Activated T-helper 17 cell treated with anti-CD3 and anti-CD28 coated beads, Interleukin-2, amount 50 U/mL, for 72 hours (primary cell): ENCODE measurements around the gene ITPKB. TPM values are rescaled to one million over a fixed set of nuclear protein-coding genes. Genes with fewer than 3 reads are reported as not detected.
"Not testable (repeated sequence)": the region's sequence is repeated elsewhere in the genome, so short reads cannot be mapped to it uniquely, and the experiment has no call there.

Source experiments
- ATAC-seq: fragments of 150-1000 bp; cut with Tn5 transposase; replicated peaks from 2 replicates; pipeline ENCODE4 v1.10.0; 2021; ENCODE audit warnings: mild to moderate bottlenecking, moderate library complexity
- H3K27ac Mint-ChIP-seq: one replicate; pipeline ENCODE4 v1.8.0; 2022; ENCODE audit warnings: mixed read lengths
- H3K27me3 Mint-ChIP-seq: one replicate; pipeline ENCODE4 v1.8.0; 2022; ENCODE audit warnings: mixed read lengths
- H3K36me3 Mint-ChIP-seq: one replicate; pipeline ENCODE4 v1.8.0; 2022; ENCODE audit warnings: low read depth, mild to moderate bottlenecking, mixed read lengths
- H3K4me1 Mint-ChIP-seq: one replicate; pipeline ENCODE4 v1.8.0; 2022; ENCODE audit warnings: mixed read lengths
- H3K4me3 Mint-ChIP-seq: one replicate; pipeline ENCODE4 v1.8.0; 2022; ENCODE audit warnings: mild to moderate bottlenecking, mixed read lengths
- H3K9me3 Mint-ChIP-seq: one replicate; pipeline ENCODE4 v1.8.0; 2022; ENCODE audit warnings: mixed read lengths
- total RNA-seq, 2 donors: library from RNA; stranded (reverse); gene quantifications; one replicate each; pipeline ENCODE4 v1.2.3, GENCODE V29; 2022

ITPKB gene
- total RNA-seq, 2 donors from 2014 or later, result 30.1 to 39.2 TPM

GRCh38 chr1:226616636-226617035, 122.4 kb downstream of the ITPKB start:
- Mint-ChIP-seq H3K9me3 (no peaks in the 10 kb centered on the region), H3K36me3 (no peaks in the 10 kb centered on the region), H3K4me3 (no peak overlapping the region), H3K27ac (peak overlapping the region; percentile 26), H3K4me1 (no peaks in the 10 kb centered on the region), H3K27me3 (no peaks in the 10 kb centered on the region)
- no peak for ATAC-seq

GRCh38 chr1:226615876-226616275, 123.2 kb downstream of the ITPKB start:
- H3K27ac Mint-ChIP-seq, result no peak overlapping the region
- H3K4me1 Mint-ChIP-seq, result no peaks in the 10 kb centered on the region
- no peaks in the 10 kb centered on the region for H3K36me3 Mint-ChIP-seq
- no peaks in the 10 kb centered on the region for H3K27me3 Mint-ChIP-seq
- H3K4me3 Mint-ChIP-seq, result no peak overlapping the region
- no peaks in the 10 kb centered on the region for H3K9me3 Mint-ChIP-seq
- ATAC-seq, result no peak

- H3K36me3 Mint-ChIP-seq, H3K27ac Mint-ChIP-seq: not testable (repeated sequence)
Measured at GRCh38 chr1:226611980-226612379, 127.1 kb downstream of the ITPKB start.

GRCh38 chr1:226611301-226611700, 127.8 kb downstream of the ITPKB start:
- H3K4me1 Mint-ChIP-seq, result no peaks in the 10 kb centered on the region
- no peaks in the 10 kb centered on the region for H3K9me3 Mint-ChIP-seq
- no peaks in the 10 kb centered on the region for H3K27me3 Mint-ChIP-seq
- ATAC-seq, result no peak
- H3K36me3 Mint-ChIP-seq, result no peaks in the 10 kb centered on the region
- no peak overlapping the region for H3K27ac Mint-ChIP-seq
- H3K4me3 Mint-ChIP-seq, result no peak overlapping the region

More at GRCh38 chr1:226611980-226612379, 127.1 kb downstream of the ITPKB start:
- ATAC-seq, H3K4me1 Mint-ChIP-seq, H3K4me3 Mint-ChIP-seq, H3K9me3 Mint-ChIP-seq, H3K27me3 Mint-ChIP-seq: not testable (repeated sequence)

DNA sequence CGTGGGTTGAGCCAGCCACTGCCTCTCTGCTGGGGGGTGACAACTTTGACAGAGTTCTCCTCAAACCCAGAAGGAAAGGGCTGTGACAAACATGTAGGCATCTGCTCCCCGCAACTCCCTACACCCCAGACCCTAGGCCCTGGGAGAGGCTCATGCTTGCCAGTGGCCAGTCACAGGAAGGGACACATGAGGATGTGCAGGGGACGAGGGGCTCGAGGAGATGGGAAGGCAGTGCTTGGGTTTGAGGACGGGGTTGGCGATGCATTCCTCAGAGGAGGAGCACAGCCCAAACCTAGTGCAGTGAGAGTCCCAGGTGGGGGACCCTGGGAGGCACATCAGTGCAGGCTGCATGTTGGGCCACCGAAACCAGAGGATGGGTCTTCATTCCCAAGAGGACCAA, 128.4 kb downstream of the ITPKB start:
- no peaks in the 10 kb centered on the region for H3K4me1 Mint-ChIP-seq
- H3K36me3 Mint-ChIP-seq, result no peaks in the 10 kb centered on the region
- no peaks in the 10 kb centered on the region for H3K27me3 Mint-ChIP-seq
- H3K27ac Mint-ChIP-seq, result no peak overlapping the region
- H3K4me3 Mint-ChIP-seq, result no peak overlapping the region
- no peak for ATAC-seq
- no peaks in the 10 kb centered on the region for H3K9me3 Mint-ChIP-seq

DNA sequence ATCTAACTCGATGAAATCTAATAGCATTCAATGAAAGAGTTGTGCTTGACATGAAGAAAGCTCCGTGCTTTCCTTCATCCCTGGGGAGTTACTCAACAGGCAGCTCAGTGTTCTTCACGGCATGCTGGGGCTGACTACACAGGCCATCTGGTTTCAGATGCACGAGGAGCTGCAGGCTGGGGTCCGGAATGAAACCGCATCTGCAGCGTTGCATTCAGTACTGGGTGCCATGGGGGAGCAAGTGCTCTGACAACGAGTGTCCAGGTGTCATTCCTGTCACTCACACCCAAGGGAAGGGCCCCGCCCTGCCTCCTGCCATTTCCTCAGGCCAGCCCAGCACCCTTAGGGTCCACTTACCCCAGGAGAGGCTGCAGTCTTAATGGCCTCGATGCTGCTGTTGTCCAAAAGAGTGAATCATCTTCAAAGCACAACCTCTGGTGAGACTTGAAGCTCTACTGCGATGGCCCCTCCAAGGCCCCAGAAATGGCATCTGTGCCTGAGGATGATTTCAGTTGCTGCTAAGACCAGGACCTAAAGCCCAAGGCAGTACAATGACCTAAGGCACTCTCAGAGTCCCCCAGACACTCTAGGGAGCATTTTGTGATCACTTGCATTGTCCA, 129.1 kb downstream of the ITPKB start:
- ATAC-seq, result no peak
- H3K27me3 Mint-ChIP-seq, result no peaks in the 10 kb centered on the region
- H3K36me3 Mint-ChIP-seq, result no peaks in the 10 kb centered on the region
- H3K27ac Mint-ChIP-seq, result no peak overlapping the region
- no peaks in the 10 kb centered on the region for H3K4me1 Mint-ChIP-seq
- H3K4me3 Mint-ChIP-seq, result no peak overlapping the region
- no peaks in the 10 kb centered on the region for H3K9me3 Mint-ChIP-seq

GRCh38 chr1:226608699-226609505, 130.2 kb downstream of the ITPKB start:
- Mint-ChIP-seq H3K36me3 (no peaks in the 10 kb centered on the region), H3K9me3 (no peaks in the 10 kb centered on the region), H3K27me3 (no peaks in the 10 kb centered on the region), H3K4me1 (no peaks in the 10 kb centered on the region), H3K4me3 (no peak overlapping the region), H3K27ac (no peak overlapping the region)
- ATAC-seq, result peak; percentile 65

- Mint-ChIP-seq H3K4me3 (no peak overlapping the region), H3K9me3 (no peaks in the 10 kb centered on the region), H3K36me3 (no peaks in the 10 kb centered on the region), H3K4me1 (no peaks in the 10 kb centered on the region), H3K27ac (no peak overlapping the region), H3K27me3 (no peaks in the 10 kb centered on the region)
- no peak for ATAC-seq
Measured at GRCh38 chr1:226607821-226608220, 131.3 kb downstream of the ITPKB start.

- Mint-ChIP-seq H3K27me3 (no peaks in the 10 kb centered on the region), H3K36me3 (no peaks in the 10 kb centered on the region), H3K27ac (no peak overlapping the region), H3K9me3 (no peaks in the 10 kb centered on the region), H3K4me3 (no peak overlapping the region), H3K4me1 (no peaks in the 10 kb centered on the region)
- no peak for ATAC-seq
Measured at GRCh38 chr1:226607268-226607660, 131.8 kb downstream of the ITPKB start.

DNA sequence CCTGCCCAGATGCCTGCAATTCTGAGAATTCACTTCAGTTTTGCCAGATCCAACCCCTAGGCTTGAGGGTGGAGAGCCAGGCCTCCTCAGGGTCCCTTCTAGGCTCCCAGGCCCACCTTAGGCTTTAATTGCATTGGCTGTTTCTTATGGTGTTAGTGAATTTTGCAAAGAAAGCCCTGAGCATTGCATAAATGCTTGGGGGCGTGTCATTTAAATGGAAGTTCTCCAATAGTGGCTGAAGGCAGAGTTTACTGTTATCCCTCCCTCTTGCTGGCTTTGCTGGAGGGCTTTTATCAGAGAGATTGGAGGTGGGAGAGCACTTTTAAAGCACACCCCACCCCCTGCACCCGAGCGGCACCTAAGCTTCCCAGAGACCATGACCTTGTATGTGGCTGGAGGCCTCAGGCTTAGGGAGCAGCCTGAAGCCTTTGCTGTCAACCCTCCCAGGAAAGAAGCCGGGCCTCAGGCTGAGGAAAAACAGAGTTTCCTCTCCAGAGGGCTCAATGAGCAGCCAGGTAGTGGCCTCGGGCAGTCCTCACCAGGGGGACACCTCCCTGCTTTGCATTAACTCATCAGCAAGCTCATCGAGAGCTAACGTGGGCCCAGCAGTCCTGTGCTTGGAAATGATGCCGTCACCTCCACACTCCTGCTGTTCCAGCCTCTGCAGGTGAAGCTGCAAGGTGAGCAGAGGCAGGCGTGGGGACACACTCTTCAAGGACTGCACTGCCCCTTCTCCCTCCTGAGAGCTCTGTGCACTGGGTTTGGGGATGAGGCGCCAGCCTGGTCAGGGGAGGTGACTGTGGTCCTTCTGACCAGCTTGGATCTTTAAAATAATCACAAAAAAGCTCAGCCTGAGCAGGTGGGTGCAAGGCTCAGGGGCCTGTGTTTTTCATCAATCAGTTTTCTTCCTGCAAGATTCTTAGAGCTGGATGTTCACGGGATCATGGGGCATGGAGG, 132.5 kb downstream of the ITPKB start:
- Mint-ChIP-seq H3K9me3 (no peaks in the 10 kb centered on the region), H3K4me3 (no peak overlapping the region), H3K27me3 (peaks cover 2% of the 10 kb centered on the region), H3K36me3 (no peaks in the 10 kb centered on the region), H3K27ac (no peak overlapping the region), H3K4me1 (no peaks in the 10 kb centered on the region)
- ATAC-seq, result no peak

GRCh38 chr1:226605318-226605950, 133.6 kb downstream of the ITPKB start:
- H3K4me3 Mint-ChIP-seq, result no peak overlapping the region
- H3K4me1 Mint-ChIP-seq, result no peaks in the 10 kb centered on the region
- no peak overlapping the region for H3K27ac Mint-ChIP-seq
- no peaks in the 10 kb centered on the region for H3K36me3 Mint-ChIP-seq
- no peak for ATAC-seq
- H3K9me3 Mint-ChIP-seq, result no peaks in the 10 kb centered on the region
- H3K27me3 Mint-ChIP-seq, result peaks cover 3% of the 10 kb centered on the region

DNA sequence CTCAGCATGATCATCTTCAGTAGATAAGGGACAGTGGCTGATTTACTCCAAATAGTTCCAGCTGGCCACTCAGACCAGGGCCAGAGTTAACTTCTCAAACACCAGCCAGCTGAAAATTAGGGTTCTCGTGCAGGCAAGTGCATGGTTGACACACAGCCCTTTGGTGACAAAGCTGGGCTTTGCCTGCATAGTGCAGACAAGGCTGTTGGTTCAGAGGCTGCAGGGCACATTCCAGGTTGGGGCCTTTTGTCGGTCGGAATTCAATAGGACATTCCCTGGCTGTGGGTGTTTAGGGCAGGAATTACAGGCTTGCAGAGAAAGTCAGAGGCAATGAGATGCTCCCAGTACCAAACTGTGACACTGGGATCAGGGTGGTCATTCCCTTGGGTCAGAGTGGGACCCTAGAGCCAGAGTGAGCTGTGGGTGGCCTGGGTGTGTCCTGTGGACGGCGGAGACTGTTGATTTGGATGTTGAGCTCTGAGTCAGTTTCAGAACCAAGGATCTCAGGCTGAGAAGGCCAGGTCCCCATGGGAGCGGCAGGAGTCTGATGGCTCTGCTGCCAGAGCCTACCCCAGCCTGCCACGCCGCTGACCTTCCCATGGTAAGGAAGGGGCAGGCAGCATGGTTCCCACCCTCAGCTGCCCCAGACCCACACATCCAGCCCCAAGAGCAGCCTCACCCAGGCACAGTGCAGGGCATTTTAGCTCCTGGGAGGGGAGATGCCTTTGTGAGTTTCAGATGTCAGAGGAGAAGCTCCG, 134.3 kb downstream of the ITPKB start:
- no peaks in the 10 kb centered on the region for H3K4me1 Mint-ChIP-seq
- no peak for ATAC-seq
- H3K27me3 Mint-ChIP-seq, result peaks cover 3% of the 10 kb centered on the region
- no peak overlapping the region for H3K27ac Mint-ChIP-seq
- H3K9me3 Mint-ChIP-seq, result no peaks in the 10 kb centered on the region
- no peaks in the 10 kb centered on the region for H3K36me3 Mint-ChIP-seq
- H3K4me3 Mint-ChIP-seq, result no peak overlapping the region

DNA sequence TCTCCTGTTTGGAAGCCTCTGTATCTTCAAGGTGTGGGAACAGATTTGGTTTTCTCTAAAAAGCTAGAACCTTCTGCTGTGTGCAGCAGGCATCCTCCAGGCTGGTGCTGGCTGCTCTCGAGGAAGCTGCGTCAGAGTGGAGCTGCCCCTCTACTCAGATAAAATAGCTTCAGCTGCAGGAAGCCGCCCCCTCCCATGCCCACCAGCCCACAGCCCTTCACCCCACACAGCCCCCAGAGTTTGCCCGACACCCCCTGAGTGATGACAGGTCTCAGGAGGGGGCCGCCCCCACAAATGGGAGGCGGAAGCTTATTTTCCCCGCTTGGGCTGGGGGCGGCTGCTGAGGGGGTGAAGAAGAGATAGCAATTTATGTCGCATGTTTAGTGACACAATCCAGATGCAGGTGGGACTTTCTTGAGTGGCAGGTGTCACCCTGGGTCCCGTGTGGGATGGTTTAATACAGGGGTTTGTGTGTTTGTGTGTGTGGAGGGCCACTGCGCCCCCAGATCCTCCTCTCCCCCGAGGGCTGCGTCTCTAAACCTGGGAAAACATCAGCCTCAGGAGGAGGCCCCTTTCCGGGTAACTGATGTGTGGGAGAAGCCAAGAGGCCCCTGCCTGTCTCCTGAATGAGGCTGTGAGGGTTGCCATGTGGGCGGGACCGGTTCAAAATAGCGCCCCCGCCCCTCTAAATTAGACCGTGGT, 135.1 kb downstream of the ITPKB start:
- H3K27me3 Mint-ChIP-seq, result peaks cover 3% of the 10 kb centered on the region
- no peaks in the 10 kb centered on the region for H3K9me3 Mint-ChIP-seq
- H3K4me1 Mint-ChIP-seq, result no peaks in the 10 kb centered on the region
- no peaks in the 10 kb centered on the region for H3K36me3 Mint-ChIP-seq
- no peak overlapping the region for H3K4me3 Mint-ChIP-seq
- H3K27ac Mint-ChIP-seq, result no peak overlapping the region
- ATAC-seq, result no peak
